HG03354 (cell line): ENCODE data around the gene LZTR1.
"Not testable (repeated sequence)": the region's sequence is repeated elsewhere in the genome, so short reads cannot be mapped to it uniquely, and the experiment has no call there.

ENCODE experiments used
- ATAC-seq: cut with Tn5 transposase; IDR thresholded peaks from one replicate; pipeline ENCODE4 v1.9.1; 2021; ENCODE audit warnings: mild to moderate bottlenecking; ENCODE audit not compliant: unreplicated experiment, poor library complexity, severe bottlenecking

The LZTR1 gene

GRCh38 chr22:21028277-21029251, 46.5 kb downstream of the LZTR1 start:
- no peak for ATAC-seq

- ATAC-seq, result no peak
Observed at GRCh38 chr22:21029486-21030025, 47.5 kb downstream of the LZTR1 start.

- ATAC-seq, result no peak
Observed at GRCh38 chr22:21030032-21030431, 47.9 kb downstream of the LZTR1 start.

GRCh38 chr22:21030621-21031544, 48.8 kb downstream of the LZTR1 start:
- no peak for ATAC-seq

GRCh38 chr22:21031545-21032036, 49.5 kb downstream of the LZTR1 start:
- ATAC-seq, result no peak

GRCh38 chr22:21032037-21032867, 50.2 kb downstream of the LZTR1 start, which contains the start of gene SLC7A4:
Gene SLC7A4 (minus strand): TSS chr22:21032561. CDS start chr22:21031812, 749 bp downstream.
- no peak for ATAC-seq

- no peak for ATAC-seq
Observed at GRCh38 chr22:21032868-21033688, 51.0 kb downstream of the LZTR1 start.

- ATAC-seq, result no peak
Observed at GRCh38 chr22:21033895-21034294, 51.8 kb downstream of the LZTR1 start.

- ATAC-seq, result no peak
Observed at GRCh38 chr22:21034989-21035388, 52.9 kb downstream of the LZTR1 start.

- no peak for ATAC-seq
Observed at GRCh38 chr22:21038405-21038804, 56.3 kb downstream of the LZTR1 start.

- not testable (repeated sequence) for ATAC-seq
Observed at GRCh38 chr22:21039158-21039557, 57.1 kb downstream of the LZTR1 start.

GRCh38 chr22:21041937-21042336, 59.8 kb downstream of the LZTR1 start:
- no peak for ATAC-seq

- ATAC-seq, result no peak
Observed at GRCh38 chr22:21042978-21043859, 61.1 kb downstream of the LZTR1 start.

- ATAC-seq, result no peak
Observed at GRCh38 chr22:21043860-21044535, 61.9 kb downstream of the LZTR1 start.

GRCh38 chr22:21044931-21045584, 63.0 kb downstream of the LZTR1 start:
- ATAC-seq, result peak; percentile 20

GRCh38 chr22:21045585-21046294, 63.6 kb downstream of the LZTR1 start, which contains the start of gene LRRC74B:
Gene LRRC74B (plus strand): TSS chr22:21045946. CDS start chr22:21045987, 41 bp downstream.
- peak; percentile 96 for ATAC-seq
